H1 (cell line): Measurements from ENCODE around the gene KANSL1L.

Experiments used
- TF ChIP-seq, protein P1 (sequence below): IDR thresholded peaks from 2 replicates; pipeline ENCODE4 v1.6.1; 2011; ENCODE audit warnings: low read length, improper control_type of control experiment
- TF ChIP-seq, protein P2 (sequence below), 3 experiments: IDR thresholded peaks; 1 replicate in 2 of 3; 2 replicates in 1 of 3; pipeline versions ENCODE4 v1.5.1 to v1.6.1; 2011; ENCODE audit warnings: low read length in 3 of 3, mild to moderate bottlenecking in 3 of 3, inconsistent platforms in 2 of 3, low read depth in 1 of 3, moderate library complexity in 1 of 3; ENCODE audit not compliant: insufficient read depth in 1 of 3; ENCODE audit errors: control extremely low read depth in 1 of 3

DNA sequence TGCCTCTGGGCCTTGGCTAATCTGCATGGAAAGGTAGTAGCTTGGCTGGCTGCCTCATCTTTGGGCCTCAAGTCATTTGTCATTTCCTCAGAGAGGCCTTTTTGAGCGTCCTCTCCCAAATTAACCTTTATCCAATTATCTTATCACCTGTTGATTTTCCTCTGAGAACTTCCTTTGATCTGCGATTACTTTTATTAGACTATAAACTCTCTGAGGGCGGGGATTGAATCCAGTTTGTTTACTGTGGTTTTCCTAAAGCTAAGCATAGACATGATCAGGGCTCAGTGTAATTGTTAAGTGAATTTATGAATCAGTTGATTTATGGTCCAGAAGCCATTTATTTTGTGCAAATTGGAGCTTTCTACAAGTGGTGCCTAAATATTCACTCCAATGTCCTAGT lies 161.3 kb downstream of the KANSL1L start:
- TF ChIP-seq, protein P1, sequence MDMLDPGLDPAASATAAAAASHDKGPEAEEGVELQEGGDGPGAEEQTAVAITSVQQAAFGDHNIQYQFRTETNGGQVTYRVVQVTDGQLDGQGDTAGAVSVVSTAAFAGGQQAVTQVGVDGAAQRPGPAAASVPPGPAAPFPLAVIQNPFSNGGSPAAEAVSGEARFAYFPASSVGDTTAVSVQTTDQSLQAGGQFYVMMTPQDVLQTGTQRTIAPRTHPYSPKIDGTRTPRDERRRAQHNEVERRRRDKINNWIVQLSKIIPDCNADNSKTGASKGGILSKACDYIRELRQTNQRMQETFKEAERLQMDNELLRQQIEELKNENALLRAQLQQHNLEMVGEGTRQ = no peak
- TF ChIP-seq, protein P2, sequence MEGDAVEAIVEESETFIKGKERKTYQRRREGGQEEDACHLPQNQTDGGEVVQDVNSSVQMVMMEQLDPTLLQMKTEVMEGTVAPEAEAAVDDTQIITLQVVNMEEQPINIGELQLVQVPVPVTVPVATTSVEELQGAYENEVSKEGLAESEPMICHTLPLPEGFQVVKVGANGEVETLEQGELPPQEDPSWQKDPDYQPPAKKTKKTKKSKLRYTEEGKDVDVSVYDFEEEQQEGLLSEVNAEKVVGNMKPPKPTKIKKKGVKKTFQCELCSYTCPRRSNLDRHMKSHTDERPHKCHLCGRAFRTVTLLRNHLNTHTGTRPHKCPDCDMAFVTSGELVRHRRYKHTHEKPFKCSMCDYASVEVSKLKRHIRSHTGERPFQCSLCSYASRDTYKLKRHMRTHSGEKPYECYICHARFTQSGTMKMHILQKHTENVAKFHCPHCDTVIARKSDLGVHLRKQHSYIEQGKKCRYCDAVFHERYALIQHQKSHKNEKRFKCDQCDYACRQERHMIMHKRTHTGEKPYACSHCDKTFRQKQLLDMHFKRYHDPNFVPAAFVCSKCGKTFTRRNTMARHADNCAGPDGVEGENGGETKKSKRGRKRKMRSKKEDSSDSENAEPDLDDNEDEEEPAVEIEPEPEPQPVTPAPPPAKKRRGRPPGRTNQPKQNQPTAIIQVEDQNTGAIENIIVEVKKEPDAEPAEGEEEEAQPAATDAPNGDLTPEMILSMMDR (IDR thresholded peaks at IDR 0.05; ENCODE audit: control extremely low read depth in 1 of 3, insufficient read depth in 1 of 3, low read depth in 1 of 3, low read length in 3 of 3) = no peak
